WTC11 (cell line): Measurements from ENCODE around the gene WDR82.

Experiments used
- CTCF ChIP-seq: fragments of 200-600 bp; IDR thresholded peaks from 2 replicates; pipeline ENCODE4 v1.8.0; 2022; ENCODE audit warnings: antibody characterized with exemption
- HMGA2 ChIP-seq: fragments of 250-450 bp; sonication (Bioruptor Pico); IDR thresholded peaks from 2 replicates; pipeline ENCODE4 v1.4.0; 2021; ENCODE audit warnings: mild to moderate bottlenecking, moderate library complexity
- MAX ChIP-seq: sonication (generic); formaldehyde crosslinking; IDR thresholded peaks from 2 replicates; pipeline ENCODE4 v1.8.0; 2022; ENCODE audit warnings: mild to moderate bottlenecking, missing genetic modification reagents
- MLX ChIP-seq: sonication (generic); formaldehyde crosslinking; IDR thresholded peaks from 2 replicates; pipeline ENCODE4 v1.8.1; 2023; ENCODE audit warnings: mild to moderate bottlenecking, missing genetic modification reagents, moderate library complexity
- NFE2L1 ChIP-seq: sonication (generic); formaldehyde crosslinking; IDR thresholded peaks from 2 replicates; pipeline ENCODE4 v1.8.1; 2023; ENCODE audit warnings: missing genetic modification reagents
- NR1H2 ChIP-seq: sonication (generic); formaldehyde crosslinking; IDR thresholded peaks from 2 replicates; pipeline ENCODE4 v1.9.0; 2021; ENCODE audit warnings: mild to moderate bottlenecking, moderate library complexity, missing genetic modification reagents
- TEAD1 ChIP-seq: sonication (generic); formaldehyde crosslinking; IDR thresholded peaks from 2 replicates; pipeline ENCODE4 v1.8.0; 2022; ENCODE audit warnings: mild to moderate bottlenecking, missing genetic modification reagents
- USF1 ChIP-seq: sonication (generic); formaldehyde crosslinking; IDR thresholded peaks from 2 replicates; pipeline ENCODE4 v1.8.0; 2022; ENCODE audit warnings: mild to moderate bottlenecking, missing genetic modification reagents
- USF2 ChIP-seq: sonication (generic); formaldehyde crosslinking; IDR thresholded peaks from 2 replicates; pipeline ENCODE4 v1.8.1; 2023; ENCODE audit warnings: mild to moderate bottlenecking, missing genetic modification reagents, moderate library complexity
- ZNF138 ChIP-seq: sonication (generic); formaldehyde crosslinking; conservative IDR thresholded peaks from 2 replicates; pipeline ENCODE4 v1.8.1; 2022; ENCODE audit warnings: mild to moderate bottlenecking, moderate library complexity, missing genetic modification reagents
- ZNF232 ChIP-seq: sonication (generic); formaldehyde crosslinking; IDR thresholded peaks from 2 replicates; pipeline ENCODE4 v1.8.0; 2022; ENCODE audit warnings: mild to moderate bottlenecking, missing genetic modification reagents

GRCh38 chr3:52218454-52218853, 60.0 kb downstream of the WDR82 start:
- no peak for TF ChIP-seq USF2 (CRISPR knock-in tag)
- no peak for TF ChIP-seq MAX (CRISPR knock-in tag)
- TF ChIP-seq MLX (CRISPR knock-in tag), result no peak
- TF ChIP-seq NR1H2 (CRISPR knock-in tag), result no peak
- TF ChIP-seq TEAD1, result no peak
- TF ChIP-seq CTCF, result no peak
- TF ChIP-seq ZNF232 (CRISPR knock-in tag), result no peak
- TF ChIP-seq ZNF138, result no peak
- TF ChIP-seq USF1 (CRISPR knock-in tag), result no peak
- no peak for TF ChIP-seq HMGA2 (CRISPR knock-in tag)
- no peak for TF ChIP-seq NFE2L1 (CRISPR knock-in tag)
